Measurements from ENCODE around the gene WNK4.

DNA sequence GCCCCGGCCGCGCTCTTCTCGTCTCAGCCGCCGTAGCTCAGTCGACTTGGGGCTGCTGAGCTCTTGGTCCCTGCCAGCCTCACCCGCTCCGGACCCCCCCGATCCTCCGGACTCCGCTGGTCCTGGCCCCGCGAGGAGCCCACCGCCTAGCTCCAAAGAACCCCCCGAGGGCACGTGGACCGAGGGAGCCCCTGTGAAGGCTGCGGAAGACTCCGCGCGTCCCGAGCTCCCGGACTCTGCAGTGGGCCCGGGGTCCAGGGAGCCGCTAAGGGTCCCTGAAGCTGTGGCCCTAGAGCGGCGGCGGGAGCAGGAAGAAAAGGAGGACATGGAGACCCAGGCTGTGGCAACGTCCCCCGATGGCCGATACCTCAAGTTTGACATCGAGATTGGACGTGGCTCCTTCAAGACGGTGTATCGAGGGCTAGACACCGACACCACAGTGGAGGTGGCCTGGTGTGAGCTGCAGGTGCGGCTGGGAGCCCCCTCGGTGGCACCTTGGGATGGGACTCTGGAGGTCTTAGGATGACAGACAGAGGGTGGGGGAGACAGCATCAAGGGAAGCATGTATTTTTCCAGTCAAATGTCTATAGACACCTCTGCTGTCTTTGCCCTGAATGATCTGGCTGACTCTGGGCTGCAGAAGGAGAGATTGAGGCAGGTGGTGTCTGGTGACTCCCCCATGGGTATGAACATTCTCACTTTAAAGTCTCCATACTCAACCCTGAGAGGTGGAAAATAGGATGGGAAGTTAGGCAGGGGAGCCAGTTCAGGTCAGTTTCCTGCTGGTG is 635 bp downstream of the WNK4 start:
- TF ChIP-seq XRCC5 (IDR thresholded peaks at IDR 0.05; ENCODE audit: low read depth, low read length) (no peak), ZKSCAN1 (IDR thresholded peaks at IDR 0.05; ENCODE audit: low read depth, low read length) (no peak), EP300 (IDR thresholded peaks at IDR 0.05; ENCODE audit: low read length) (no peak), KDM4B (IDR thresholded peaks at IDR 0.05; ENCODE audit: borderline replicate concordance in 2 of 2, low read depth in 1 of 2) (no peak)

Data from K562 (cell line).